ENCODE results near the gene TYRO3. TPM values are rescaled to one million over a fixed set of nuclear protein-coding genes. Genes with fewer than 3 reads are reported as not detected.

TYRO3 gene
- total and polyA plus RNA-seq, 2 of the 13 experiments (the other 11 are each of a cell fraction or from before 2014, with no cell fraction given): 24.0 to 43.6 TPM

DNA sequence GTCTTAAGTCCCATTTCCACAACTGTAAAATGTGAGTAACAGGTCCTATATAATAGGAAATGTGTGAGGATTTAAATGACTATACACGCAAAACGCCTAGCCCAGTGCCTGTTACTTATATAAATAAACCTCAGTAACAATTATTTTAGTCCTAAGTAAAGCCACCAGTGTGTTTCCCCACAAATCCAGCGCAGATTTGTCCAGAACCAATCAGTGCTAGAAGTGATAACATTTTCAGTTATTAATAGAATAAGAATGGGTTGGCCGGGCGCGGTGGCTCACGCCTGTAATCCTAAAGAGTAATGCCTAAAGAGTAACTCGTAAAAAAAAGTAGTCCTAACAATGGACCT is 15.5 kb upstream of the TYRO3 start:
- Histone ChIP-seq H3K79me2 (ENCODE audit: insufficient read depth, low read length) (peaks cover 13% of the 10 kb centered on the region), H3K4me3 (replicated peaks in 1 of 3; ENCODE audit: insufficient read depth in 1 of 3, low read depth in 2 of 3, low read length in 3 of 3) (peak overlapping the region; percentile 65 to 96 (median 85)), H3K4me2 (ENCODE audit: low read depth, low read length) (peak overlapping the region; percentile 83), H3K27me3 (ENCODE audit: control insufficient read depth in 1 of 2, insufficient read depth in 2 of 2, low read length in 2 of 2) (no peaks in the 10 kb centered on the region), H3K36me3 (replicated peaks in 1 of 2; ENCODE audit: control insufficient read depth in 1 of 2, insufficient read depth in 2 of 2, low read length in 2 of 2) (no peaks in the 10 kb centered on the region), H3K27ac (ENCODE audit: extremely low read length, insufficient read depth, low read length) (peak overlapping the region; percentile 89), H3K9me3 (ENCODE audit: low read length) (no peaks in the 10 kb centered on the region), H3K9ac (ENCODE audit: insufficient read depth, low read depth, low read length) (peak overlapping the region; percentile 87), H2AFZ (ENCODE audit: low read length) (no peak overlapping the region), H4K20me1 (ENCODE audit: insufficient read depth, low read length) (no peaks in the 10 kb centered on the region), H3K4me1 (ENCODE audit: insufficient read depth, low read length) (peaks cover 36% of the 10 kb centered on the region)
- in situ Hi-C loops (cut with HindIII; ENCODE audit: extremely low pct_ligation_motif_present, low pct_unique_long_range_greater_than_20kb) (no loop called here), intact Hi-C loops (cut with micrococcal nuclease; ENCODE audit: unreplicated experiment) (loop anchor here (1.0 kb wide), 1 partner anchor 48 kb away; no protein-coding TSS in a partner anchor)
- DNase-seq (ENCODE audit: low spot score) (no peak), FAIRE-seq (no peak), ATAC-seq (no peak)
- CTCF ChIA-PET (ENCODE audit: low intra/inter-chr PET ratio, low total read pairs): no interaction called here
- 0% methylated on average over 8 of the region's 8 CpGs for WGBS (ENCODE audit: low lambda C conversion rate)
- BruUV-seq (replicated peaks): no TSS peak
- TF ChIP-seq THAP11 (CRISPR knock-in tag; IDR thresholded peaks at IDR 0.05) (no peak), ZKSCAN5 (CRISPR knock-in tag; IDR thresholded peaks at IDR 0.05) (no peak), MEF2D (CRISPR knock-in tag; IDR thresholded peaks at IDR 0.05) (no peak), NFKB2 (CRISPR knock-in tag; IDR thresholded peaks at IDR 0.05; ENCODE audit: borderline replicate concordance) (no peak), ZNF136 (CRISPR knock-in tag; IDR thresholded peaks at IDR 0.05; ENCODE audit: low read depth) (no peak), ZNF337 (CRISPR knock-in tag; IDR thresholded peaks at IDR 0.05; ENCODE audit: borderline replicate concordance, low read depth) (peak; percentile 13; the same call in 1 of the 2 replicates)
- TF ChIP-seq, protein P1, sequence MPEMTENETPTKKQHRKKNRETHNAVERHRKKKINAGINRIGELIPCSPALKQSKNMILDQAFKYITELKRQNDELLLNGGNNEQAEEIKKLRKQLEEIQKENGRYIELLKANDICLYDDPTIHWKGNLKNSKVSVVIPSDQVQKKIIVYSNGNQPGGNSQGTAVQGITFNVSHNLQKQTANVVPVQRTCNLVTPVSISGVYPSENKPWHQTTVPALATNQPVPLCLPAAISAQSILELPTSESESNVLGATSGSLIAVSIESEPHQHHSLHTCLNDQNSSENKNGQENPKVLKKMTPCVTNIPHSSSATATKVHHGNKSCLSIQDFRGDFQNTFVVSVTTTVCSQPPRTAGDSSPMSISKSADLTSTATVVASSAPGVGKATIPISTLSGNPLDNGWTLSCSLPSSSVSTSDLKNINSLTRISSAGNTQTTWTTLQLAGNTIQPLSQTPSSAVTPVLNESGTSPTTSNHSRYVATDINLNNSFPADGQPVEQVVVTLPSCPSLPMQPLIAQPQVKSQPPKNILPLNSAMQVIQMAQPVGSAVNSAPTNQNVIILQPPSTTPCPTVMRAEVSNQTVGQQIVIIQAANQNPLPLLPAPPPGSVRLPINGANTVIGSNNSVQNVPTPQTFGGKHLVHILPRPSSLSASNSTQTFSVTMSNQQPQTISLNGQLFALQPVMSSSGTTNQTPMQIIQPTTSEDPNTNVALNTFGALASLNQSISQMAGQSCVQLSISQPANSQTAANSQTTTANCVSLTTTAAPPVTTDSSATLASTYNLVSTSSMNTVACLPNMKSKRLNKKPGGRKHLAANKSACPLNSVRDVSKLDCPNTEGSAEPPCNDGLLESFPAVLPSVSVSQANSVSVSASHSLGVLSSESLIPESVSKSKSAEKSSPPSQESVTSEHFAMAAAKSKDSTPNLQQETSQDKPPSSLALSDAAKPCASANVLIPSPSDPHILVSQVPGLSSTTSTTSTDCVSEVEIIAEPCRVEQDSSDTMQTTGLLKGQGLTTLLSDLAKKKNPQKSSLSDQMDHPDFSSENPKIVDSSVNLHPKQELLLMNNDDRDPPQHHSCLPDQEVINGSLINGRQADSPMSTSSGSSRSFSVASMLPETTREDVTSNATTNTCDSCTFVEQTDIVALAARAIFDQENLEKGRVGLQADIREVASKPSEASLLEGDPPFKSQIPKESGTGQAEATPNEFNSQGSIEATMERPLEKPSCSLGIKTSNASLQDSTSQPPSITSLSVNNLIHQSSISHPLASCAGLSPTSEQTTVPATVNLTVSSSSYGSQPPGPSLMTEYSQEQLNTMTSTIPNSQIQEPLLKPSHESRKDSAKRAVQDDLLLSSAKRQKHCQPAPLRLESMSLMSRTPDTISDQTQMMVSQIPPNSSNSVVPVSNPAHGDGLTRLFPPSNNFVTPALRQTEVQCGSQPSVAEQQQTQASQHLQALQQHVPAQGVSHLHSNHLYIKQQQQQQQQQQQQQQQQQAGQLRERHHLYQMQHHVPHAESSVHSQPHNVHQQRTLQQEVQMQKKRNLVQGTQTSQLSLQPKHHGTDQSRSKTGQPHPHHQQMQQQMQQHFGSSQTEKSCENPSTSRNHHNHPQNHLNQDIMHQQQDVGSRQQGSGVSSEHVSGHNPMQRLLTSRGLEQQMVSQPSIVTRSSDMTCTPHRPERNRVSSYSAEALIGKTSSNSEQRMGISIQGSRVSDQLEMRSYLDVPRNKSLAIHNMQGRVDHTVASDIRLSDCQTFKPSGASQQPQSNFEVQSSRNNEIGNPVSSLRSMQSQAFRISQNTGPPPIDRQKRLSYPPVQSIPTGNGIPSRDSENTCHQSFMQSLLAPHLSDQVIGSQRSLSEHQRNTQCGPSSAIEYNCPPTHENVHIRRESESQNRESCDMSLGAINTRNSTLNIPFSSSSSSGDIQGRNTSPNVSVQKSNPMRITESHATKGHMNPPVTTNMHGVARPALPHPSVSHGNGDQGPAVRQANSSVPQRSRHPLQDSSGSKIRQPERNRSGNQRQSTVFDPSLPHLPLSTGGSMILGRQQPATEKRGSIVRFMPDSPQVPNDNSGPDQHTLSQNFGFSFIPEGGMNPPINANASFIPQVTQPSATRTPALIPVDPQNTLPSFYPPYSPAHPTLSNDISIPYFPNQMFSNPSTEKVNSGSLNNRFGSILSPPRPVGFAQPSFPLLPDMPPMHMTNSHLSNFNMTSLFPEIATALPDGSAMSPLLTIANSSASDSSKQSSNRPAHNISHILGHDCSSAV (CRISPR knock-in tag; IDR thresholded peaks at IDR 0.05; ENCODE audit: borderline replicate concordance): no peak
- TF ChIP-seq, protein P2, sequence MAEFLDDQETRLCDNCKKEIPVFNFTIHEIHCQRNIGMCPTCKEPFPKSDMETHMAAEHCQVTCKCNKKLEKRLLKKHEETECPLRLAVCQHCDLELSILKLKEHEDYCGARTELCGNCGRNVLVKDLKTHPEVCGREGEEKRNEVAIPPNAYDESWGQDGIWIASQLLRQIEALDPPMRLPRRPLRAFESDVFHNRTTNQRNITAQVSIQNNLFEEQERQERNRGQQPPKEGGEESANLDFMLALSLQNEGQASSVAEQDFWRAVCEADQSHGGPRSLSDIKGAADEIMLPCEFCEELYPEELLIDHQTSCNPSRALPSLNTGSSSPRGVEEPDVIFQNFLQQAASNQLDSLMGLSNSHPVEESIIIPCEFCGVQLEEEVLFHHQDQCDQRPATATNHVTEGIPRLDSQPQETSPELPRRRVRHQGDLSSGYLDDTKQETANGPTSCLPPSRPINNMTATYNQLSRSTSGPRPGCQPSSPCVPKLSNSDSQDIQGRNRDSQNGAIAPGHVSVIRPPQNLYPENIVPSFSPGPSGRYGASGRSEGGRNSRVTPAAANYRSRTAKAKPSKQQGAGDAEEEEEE (CRISPR knock-in tag; IDR thresholded peaks at IDR 0.05; ENCODE audit: borderline replicate concordance): 0 out of 2 replicates have a peak, but pooled peaks have one; percentile 7
- TF ChIP-seq, protein P3, sequence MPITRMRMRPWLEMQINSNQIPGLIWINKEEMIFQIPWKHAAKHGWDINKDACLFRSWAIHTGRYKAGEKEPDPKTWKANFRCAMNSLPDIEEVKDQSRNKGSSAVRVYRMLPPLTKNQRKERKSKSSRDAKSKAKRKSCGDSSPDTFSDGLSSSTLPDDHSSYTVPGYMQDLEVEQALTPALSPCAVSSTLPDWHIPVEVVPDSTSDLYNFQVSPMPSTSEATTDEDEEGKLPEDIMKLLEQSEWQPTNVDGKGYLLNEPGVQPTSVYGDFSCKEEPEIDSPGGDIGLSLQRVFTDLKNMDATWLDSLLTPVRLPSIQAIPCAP (CRISPR knock-in tag; IDR thresholded peaks at IDR 0.05; ENCODE audit: low read depth): no peak
- TF ChIP-seq, protein P4, sequence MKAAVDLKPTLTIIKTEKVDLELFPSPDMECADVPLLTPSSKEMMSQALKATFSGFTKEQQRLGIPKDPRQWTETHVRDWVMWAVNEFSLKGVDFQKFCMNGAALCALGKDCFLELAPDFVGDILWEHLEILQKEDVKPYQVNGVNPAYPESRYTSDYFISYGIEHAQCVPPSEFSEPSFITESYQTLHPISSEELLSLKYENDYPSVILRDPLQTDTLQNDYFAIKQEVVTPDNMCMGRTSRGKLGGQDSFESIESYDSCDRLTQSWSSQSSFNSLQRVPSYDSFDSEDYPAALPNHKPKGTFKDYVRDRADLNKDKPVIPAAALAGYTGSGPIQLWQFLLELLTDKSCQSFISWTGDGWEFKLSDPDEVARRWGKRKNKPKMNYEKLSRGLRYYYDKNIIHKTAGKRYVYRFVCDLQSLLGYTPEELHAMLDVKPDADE (CRISPR knock-in tag; IDR thresholded peaks at IDR 0.05): no peak
- POLR2A ChIA-PET: interaction anchor here (0.5 to 2.5 kb wide), 16 partner anchors 9 to 237 kb away, joined by 3 to 19 read pairs (median 4); partner anchors contain the start of genes ITPKA and TYRO3

All from HepG2 (cell line).